HG03521 (cell line): ENCODE data around the gene CDCA7L.
"Not testable (repeated sequence)": the region's sequence is repeated elsewhere in the genome, so short reads cannot be mapped to it uniquely, and the experiment has no call there.

Experiments
- ATAC-seq: cut with Tn5 transposase; IDR thresholded peaks from one replicate; pipeline ENCODE4 v1.9.1; 2021; ENCODE audit warnings: mild to moderate bottlenecking, moderate library complexity; ENCODE audit not compliant: unreplicated experiment

Gene CDCA7L

GRCh38 chr7:21944616-21945453 lies 864 bp downstream of the CDCA7L start:
- no peak for ATAC-seq

DNA sequence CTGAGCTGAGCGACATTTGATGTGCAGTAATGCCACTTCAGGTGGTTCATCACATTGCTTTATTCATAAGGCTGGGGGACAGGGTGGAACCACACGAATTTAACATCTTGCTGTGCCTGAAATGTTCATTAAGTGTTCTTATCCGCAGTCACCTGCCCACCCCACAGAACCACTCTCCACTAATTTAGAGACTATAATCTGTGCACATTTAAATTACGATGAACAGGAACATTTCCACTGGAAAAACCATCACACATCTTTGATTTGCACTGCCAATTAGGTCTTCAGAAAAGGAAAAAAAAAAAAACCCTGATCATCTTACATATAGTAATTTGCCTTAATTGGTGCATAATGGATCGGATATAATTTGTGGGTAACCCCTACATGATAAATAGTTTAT lies 2.3 kb downstream of the CDCA7L start:
- no peak for ATAC-seq

DNA sequence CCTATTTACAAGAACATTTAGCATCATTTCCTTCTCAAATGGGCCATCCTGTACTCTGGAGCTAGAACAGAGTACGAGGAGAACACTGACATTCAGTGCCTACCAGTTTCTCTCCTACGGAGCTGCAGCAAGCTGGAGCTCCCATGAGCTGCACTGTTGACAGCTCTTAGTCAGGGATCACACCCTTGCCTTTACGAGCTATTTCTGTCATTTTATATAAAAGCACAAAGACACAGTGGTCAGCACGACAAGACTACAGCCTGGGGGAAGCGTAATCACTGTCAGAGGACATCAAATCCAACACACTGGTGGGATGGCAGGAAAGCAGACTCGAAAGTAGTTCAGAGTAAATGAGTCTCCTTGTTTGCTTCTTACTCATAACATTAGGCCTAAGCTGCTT lies 2.7 kb downstream of the CDCA7L start:
- ATAC-seq: no peak

DNA sequence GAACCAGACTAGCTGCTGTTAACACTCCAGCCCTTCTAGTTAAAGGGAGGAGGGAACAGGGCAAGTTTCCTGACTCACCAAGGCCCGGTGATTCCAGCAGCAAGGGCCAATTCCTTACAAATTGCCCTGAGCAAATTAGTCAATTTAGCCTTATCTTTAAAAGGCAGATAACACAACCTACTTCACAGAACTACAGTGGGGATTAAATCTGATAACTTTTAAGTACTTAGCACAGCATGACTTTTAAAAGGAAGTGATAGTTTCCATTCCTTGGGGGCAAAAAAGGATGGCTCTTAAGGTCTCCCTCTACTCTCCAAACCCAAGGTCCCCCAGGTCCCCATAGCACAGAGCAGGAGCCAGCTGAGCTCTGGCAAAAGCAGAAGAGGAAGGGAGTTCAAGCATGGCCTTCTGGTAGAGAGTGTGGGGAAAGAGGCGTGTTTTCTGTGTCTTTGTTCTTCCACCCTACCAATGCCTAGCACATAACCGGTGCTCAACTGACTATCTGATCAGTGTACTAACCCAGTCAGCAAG lies 4.0 kb downstream of the CDCA7L start:
- no peak for ATAC-seq

DNA sequence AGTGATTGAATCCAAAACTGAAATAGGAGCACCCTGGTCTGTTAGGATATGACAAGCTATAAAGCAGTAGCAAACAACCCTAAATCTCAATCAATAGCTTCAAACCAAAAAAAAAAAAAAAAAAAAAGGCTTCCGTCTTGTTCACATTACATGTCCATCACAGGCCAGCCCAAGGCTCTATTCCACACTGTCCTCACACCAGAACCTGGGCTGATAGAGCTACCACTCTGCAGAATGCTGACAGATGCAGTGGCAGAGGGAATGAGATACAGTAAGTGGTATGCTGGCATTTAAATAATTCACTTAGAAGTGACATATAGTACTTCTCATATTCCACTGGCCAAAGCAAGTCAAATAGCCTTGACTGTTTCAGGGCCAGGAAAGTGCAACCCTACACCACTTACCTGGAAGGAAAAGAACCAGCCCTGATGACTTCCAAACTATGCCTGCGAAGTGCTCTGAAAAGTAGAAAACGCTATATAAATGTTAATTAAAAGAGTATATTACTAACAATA lies 5.8 kb downstream of the CDCA7L start:
- no peak for ATAC-seq

DNA sequence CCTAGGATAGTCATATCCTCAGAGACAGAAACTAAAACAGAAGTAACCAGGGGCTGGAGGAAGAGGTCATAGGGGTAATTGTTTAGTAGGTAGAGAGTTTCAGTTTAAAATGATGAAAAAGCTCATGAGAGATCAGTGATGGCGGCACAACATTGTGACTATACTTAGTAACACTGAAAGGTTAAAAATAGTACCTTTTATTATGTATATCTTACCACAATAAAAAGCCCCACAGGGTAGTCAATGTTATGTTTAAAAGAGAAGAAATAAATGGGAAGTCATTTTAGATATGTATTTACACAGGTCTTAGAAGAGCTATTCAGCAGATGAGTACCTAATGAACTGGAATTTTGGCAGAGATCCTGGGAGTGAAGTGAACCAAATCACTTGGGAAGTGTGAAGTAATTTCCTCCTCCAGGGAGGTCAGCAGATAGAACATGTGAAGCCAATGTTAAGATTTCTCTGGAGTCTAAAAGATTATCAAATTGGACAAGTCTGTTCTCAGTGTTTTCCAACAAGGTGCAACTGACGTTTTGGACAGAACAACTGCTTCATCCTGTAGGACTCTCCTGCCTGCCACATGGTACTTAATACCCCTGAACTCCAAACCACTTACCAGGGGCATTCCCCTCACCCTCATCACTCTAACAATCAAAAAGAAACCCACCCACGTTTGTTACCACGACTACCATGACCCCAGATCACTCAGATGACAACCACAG lies 6.4 kb downstream of the CDCA7L start:
- ATAC-seq: peak; percentile 78

GRCh38 chr7:21938463-21938862 lies 7.2 kb downstream of the CDCA7L start:
- no peak for ATAC-seq

DNA sequence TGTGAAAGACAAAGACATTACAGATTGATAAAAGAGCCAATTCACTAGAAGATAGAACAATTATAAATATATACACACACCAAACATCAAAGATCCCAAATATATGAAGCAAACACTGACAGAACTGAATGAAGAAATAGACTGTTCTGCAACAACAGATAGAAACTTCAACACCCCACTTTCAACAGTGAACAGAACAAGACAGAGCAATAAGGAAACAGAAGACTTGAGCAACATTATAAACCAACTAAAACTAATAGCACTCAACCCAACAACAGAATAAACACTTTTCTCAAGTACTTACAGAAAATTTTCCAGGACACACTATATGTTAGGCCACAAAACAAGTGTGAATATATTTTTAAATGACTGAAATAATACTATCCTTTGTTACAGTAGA lies 10.9 kb downstream of the CDCA7L start:
- no peak for ATAC-seq

DNA sequence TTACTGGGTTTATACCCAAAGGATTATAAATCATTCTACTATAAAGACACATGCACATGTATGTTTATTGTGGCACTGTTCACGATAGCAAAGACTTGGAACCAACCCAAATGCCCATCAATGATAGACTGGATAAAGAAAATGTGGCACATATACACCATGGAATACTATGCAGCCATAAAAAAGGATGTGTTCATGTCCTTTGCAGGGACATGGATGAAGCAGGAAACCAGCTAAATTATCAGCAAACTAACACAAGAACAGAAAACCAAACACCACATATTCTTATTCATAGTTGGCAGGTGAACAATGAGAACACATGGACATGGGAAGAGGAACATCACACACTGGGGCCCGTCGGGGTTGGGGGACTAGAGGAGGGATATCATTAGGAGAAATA lies 12.4 kb downstream of the CDCA7L start:
- ATAC-seq: not testable (repeated sequence)

DNA sequence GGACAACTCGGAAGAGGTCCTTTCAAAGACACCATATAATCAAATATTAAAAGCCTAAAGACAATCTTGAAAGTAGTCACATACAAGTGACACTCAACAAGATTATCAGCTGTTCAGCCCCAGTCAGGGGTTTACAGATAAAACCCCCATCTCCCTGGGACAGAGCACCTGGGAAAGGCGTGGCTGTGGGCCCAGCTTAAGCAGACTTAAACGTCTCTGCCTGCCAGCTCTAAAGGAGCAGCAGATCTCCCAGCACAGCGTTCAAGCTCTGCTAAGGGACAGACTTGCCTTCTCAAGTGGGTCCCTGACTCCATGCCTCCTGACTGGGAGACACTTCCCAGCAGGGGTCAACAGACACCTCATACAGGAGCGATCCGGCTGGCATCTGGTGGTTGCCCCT lies 18.0 kb downstream of the CDCA7L start:
- no peak for ATAC-seq

- no peak for ATAC-seq
These were observed 19.3 kb downstream of the CDCA7L start for GRCh38 chr7:21926448-21926847.

DNA sequence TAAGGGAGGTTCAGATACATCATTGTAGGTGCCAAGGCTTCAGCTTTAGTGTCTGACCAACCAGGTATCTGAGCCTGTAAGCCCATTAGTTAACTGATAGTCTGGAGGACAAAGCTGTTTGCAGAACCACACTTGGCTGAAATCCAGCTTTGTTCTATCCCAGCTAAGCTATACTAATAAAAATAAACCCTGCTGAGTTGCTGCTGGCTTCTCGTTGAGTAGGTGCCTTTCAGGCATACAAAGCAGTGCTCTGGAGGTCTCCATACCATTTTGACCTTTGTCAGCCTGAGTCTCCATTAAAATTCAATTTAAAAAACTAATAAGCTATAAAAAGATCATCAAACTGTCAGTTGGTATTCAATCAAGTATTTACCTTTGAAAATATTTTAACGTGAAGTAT lies 22.0 kb downstream of the CDCA7L start:
- ATAC-seq: no peak

DNA sequence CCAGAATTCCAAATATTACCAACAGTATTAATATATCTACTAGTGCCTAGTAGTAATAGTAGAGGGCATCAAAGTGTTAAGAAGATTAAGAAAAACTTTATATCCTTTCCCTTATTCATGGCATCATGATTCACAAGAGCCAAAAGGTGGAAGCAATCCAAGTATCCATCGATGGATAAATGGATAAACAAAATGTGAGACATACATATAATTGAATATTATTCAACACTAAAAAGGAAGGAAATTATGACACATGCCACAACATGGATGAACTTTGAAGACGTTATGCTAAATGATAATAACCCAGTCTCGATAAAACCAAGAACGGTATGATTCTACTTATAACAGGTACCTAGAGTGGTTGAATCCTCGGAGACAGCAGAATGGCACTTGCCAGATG lies 23.1 kb downstream of the CDCA7L start:
- no peak for ATAC-seq

DNA sequence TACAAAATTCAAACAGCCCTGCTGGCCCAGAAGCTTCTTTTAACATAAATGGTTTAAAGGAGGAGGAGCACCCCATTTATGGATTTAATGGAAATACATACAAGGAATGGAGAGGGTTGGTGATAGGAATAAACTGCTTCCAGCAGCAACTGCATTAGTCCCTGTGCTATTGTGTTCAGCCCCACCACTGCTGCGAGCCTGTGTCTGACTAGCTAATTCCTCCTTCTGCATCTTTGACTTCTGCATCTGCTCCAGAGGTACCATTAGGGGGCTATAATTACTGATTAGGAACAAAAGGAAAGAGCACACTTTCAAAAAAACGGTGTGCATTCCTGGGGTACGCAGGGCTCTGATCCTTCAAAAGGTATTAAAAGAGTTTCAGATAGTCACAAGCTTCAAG lies 24.8 kb downstream of the CDCA7L start:
- no peak for ATAC-seq

- ATAC-seq: no peak
These were observed 27.5 kb downstream of the CDCA7L start for GRCh38 chr7:21918216-21918615.

DNA sequence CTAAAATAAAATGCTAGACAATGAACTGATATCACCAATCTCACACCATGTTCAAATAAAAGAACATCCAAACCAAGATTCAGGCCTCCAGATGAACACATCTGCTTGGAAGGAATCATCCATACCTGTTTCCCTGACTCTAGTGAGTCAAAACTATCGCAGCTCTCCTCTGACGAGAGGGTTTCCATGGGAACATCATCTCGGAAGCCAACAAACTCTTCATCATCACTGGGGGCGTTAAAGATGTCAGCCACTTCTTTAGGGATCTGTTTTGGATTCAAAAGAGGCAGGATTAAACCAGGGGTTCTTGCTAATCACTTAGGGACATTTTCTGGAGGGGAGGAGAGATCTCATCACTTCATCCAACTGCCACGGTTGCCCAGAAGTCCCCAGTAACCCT lies 29.1 kb downstream of the CDCA7L start:
- no peak for ATAC-seq

- no peak for ATAC-seq
These were observed 29.5 kb downstream of the CDCA7L start for GRCh38 chr7:21916176-21916575.

- ATAC-seq: no peak
These were observed 30.6 kb downstream of the CDCA7L start for GRCh38 chr7:21915140-21915539.

- no peak for ATAC-seq
These were observed 31.0 kb downstream of the CDCA7L start for GRCh38 chr7:21914671-21915070.

DNA sequence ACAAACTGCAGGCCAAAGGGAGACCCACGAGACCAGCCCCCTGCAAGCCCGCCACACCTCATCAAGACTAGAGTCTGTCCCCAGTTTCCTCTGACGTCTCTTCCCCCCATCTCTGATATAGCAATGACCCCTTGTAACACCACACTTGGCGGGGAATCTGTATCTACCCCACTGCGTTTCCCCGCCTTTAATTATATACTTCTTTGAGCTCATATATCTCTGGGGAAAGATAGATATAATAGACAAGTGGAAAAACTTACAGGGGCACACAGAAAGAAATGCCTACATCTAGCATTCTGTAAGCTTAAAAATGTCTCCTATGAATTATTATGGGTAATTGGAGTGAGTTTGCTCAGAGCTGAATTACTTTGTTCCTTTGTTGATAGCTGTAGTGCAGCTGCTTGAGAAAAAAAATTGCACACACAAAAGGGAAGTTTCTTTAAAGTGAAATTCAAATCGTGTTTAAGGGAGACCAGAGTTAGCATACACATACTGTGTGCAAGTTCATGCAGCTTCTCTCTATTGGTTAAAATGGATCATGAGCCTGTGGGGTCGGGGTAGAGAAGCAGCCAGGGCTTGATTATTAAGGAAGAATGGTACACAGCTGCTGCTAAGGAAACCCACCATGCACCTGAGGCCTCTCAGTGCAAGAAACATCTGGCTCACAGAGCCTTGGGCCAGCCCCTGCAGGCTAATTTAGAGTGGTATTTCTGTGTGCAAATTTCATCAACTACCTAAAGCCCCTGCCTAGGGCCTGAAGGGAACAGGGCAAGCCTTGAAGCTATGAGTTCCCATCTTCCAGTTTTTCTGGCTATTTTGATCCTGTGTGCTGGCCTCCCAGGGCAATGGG lies 32.5 kb downstream of the CDCA7L start:
- ATAC-seq: no peak

DNA sequence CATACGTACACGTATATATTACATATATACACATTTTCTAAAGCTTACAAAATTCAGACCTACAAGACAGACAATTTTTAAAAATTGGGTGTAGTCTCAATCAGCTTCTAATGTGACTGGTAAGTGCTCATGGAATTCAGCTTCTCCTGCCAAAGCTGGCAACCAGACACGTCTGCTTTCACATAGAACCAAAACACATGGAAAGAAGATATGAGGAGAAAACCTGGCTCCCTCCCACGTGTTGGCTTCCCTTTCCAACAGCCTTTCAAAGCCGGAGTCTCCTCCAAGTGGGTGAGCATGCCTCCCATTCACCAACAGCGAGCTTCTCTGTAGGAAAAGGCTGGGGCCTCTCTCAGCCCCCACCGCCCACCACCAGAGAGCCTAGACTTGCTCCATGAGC lies 33.4 kb downstream of the CDCA7L start:
- ATAC-seq: no peak
